Fibroblast of skin of back (primary cell): ENCODE measurements around the gene C1S.
"Not testable (repeated sequence)": the region's sequence is repeated elsewhere in the genome, so short reads cannot be mapped to it uniquely, and the experiment has no call there.

Experiments
- DNase-seq: peaks from one replicate; pipeline ENCODE4 v3.0.0-alpha.2; 2013

C1S gene

GRCh38 chr12:7103837-7104584 lies 43.5 kb downstream of the C1S start:
- no peak for DNase-seq

GRCh38 chr12:7106082-7106481 lies 45.6 kb downstream of the C1S start:
- no peak for DNase-seq

GRCh38 chr12:7107181-7107580 lies 46.7 kb downstream of the C1S start:
- DNase-seq = not testable (repeated sequence)

DNA sequence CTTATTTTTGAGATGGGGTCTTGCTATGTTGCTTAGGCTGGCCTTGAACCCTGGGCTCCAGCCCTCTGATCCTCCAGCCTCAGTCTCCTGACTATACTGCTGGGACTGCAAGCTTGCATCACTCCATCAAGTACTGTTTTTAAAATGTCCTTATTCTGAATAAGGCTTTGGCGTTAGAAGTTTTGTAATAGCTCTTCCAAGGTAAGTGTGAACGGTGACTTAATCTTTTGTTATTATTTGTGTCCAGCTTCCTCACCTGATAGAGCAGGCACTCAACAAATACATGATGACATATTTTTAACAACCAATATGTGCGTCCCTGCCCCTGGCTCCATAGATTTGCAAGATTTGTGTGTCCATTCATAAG lies 47.1 kb downstream of the C1S start:
- DNase-seq = no peak

- peak; percentile 74 for DNase-seq
Observed at GRCh38 chr12:7108003-7108795, 47.7 kb downstream of the C1S start.

DNA sequence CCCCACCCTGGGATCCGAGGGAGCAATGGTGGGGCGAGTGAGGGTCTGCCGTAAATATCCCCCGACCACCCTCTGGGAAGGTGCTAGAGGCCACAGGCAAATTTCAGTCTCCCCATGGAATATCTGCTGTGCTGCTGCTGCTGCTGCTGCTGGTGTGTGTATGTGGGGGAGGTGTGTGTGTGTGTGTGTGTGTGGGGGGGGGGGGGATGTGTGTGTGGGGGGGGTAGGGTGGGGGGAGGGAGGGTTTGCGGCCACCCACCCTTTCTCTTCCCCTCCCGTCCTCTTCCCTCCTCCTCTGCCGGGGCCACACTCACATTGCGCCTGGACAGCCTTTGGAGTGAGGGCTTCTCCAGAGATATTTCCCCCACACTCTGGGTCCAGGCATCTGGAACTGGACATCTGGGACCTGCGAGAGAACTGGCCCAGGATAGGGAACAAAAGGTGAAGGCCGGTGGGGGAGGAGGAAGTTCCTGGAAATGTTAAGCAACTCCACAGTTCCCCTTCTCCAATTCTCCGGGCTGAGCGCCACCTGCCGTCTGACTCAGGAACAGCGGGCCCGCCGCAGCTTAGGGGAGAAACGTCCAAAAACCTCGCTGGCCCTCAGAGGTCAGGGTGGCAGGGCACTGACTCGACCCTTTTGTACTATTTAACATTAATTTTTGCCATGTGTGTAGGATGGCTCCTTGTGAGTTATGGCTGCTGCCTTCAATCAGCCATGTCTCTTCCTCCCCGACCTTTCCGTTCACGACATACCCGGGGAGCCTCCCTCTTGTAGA lies 48.5 kb downstream of the C1S start, which contains the start of gene C1RL:
Gene C1RL (minus strand): TSS at position 419 of the 776 bp plus-strand sequence. CDS start 34 bp downstream, at position 385.
- DNase-seq = peak; percentile 81

- DNase-seq = no peak
Observed at GRCh38 chr12:7109572-7109920, 49.0 kb downstream of the C1S start.

- DNase-seq = no peak
Observed at GRCh38 chr12:7110661-7111060, 50.1 kb downstream of the C1S start.

- DNase-seq = no peak
Observed at GRCh38 chr12:7112041-7112440, 51.5 kb downstream of the C1S start.

GRCh38 chr12:7113389-7113871 lies 52.9 kb downstream of the C1S start:
- peak; percentile 38 for DNase-seq

GRCh38 chr12:7114008-7114407 lies 53.5 kb downstream of the C1S start:
- DNase-seq = no peak

DNA sequence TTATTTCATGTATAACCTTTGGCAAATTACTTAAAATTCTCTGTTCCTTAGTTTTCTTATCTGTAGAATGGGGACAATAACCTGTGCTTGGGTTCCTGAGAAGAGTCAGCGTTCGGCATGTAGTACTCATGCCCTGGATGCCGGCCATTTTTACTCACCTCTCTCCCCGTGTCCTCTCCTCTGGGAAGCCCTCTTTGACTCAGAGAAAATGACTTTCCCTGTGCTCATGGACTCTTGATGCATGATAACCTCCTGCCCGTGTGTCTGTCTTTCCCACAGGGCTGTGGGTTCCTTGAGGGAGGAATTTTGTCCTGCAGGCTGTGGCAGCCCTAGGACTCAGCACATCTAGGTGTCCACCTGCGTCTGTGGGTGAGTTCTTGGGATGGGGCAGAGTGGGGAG lies 54.3 kb downstream of the C1S start:
- DNase-seq = no peak

- DNase-seq = no peak
Observed at GRCh38 chr12:7116196-7116595, 55.7 kb downstream of the C1S start.

DNA sequence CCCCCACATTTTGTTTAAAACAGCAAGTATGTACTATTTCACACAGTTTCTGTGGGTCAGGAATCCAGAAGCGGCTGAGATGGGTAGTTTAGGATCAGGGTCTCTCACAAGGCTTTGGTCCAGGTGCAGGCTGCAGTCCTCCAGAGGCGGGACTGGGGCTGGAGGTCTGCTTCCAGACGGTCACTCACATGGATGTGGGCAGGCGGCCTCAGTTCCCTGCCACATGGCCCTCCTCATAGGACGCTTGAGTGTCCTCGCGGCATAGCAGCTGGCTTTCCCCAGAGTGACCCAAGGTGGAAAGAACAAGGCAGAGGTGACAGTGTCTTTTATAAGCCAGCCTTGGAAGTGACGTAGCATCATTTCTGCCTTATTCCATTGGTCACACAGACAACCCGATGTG lies 56.4 kb downstream of the C1S start:
- DNase-seq = no peak

GRCh38 chr12:7117670-7118069 lies 57.2 kb downstream of the C1S start:
- no peak for DNase-seq

- no peak for DNase-seq
Observed at GRCh38 chr12:7118881-7119280, 58.4 kb downstream of the C1S start.

- no peak for DNase-seq
Observed at GRCh38 chr12:7120166-7120565, 59.6 kb downstream of the C1S start.
